ENCODE results near the gene DOCK4.

GRCh38 chr7:111802194-111802772, 403.9 kb downstream of the DOCK4 start:
- TF ChIP-seq CTCF (IDR thresholded peaks at IDR 0.05) (no peak), POLR2A (IDR thresholded peaks at IDR 0.05) (no peak)
